Testis (tissue), 3 donors: ENCODE results near the gene BSN. TPM values are rescaled to one million over a fixed set of nuclear protein-coding genes. Genes with fewer than 3 reads are reported as not detected.
"Not testable (repeated sequence)": the region's sequence is repeated elsewhere in the genome, so short reads cannot be mapped to it uniquely, and the experiment has no call there.

Experiments used
- DNase-seq: peaks from one replicate; pipeline ENCODE4 v3.0.0-alpha.2; 2019
- H3K27ac ChIP-seq, 2 donors: fragments of 200-600 bp; sonication (generic); one replicate each; pipeline ENCODE4 v1.5.1; 2019
- H3K27me3 ChIP-seq: fragments of 200-600 bp; sonication (generic); one replicate; pipeline ENCODE4 v1.5.1; 2019
- H3K36me3 ChIP-seq: fragments of 200-600 bp; sonication (generic); one replicate; pipeline ENCODE4 v1.5.1; 2017; ENCODE audit warnings: low read depth; ENCODE audit errors: missing control alignments
- H3K4me1 ChIP-seq: fragments of 200-600 bp; sonication (generic); one replicate; pipeline ENCODE4 v1.5.1; 2019
- H3K4me3 ChIP-seq, 2 donors: fragments of 200-600 bp; sonication (generic); one replicate each; pipeline ENCODE4 v1.5.1; 2017 to 2019
- H3K9me3 ChIP-seq: fragments of 200-600 bp; sonication (generic); one replicate; pipeline ENCODE4 v1.5.1; 2017
- POLR2A ChIP-seq: fragments of 450-650 bp; IDR thresholded peaks from one replicate; pipeline ENCODE4 v1.6.1; 2017; ENCODE audit warnings: antibody characterized with exemption, mild to moderate bottlenecking, moderate library complexity
- WGBS, 2 donors: methylation state at CpG; one replicate each; pipeline ENCODE4 v1.1.5; 2018; 5-methylcytosine and 5-hydroxymethylcytosine counted together
- intact Hi-C: fragments of 100-400 bp; cut with DNase I; formaldehyde crosslinking; loops from one replicate; pipeline ENCODE4 v1.15.1; 2023; ENCODE audit warnings: low total_unique reads
- polyA plus RNA-seq: library from polyadenylated mRNA; stranded (reverse); fragments of 350-450 nt; fragmentation: Illumina TruSeq; extraction: RNeasy Lipid Tissue Mini Kit (QIAGEN cat#74804); gene quantifications from one replicate; pipeline ENCODE4 v1.2.3, GENCODE V29; 2014; ENCODE audit warnings: low read depth, low replicate concordance; ENCODE audit not compliant: insufficient read depth
- total RNA-seq, 2 donors: library from RNA; depleted of rRNA; stranded (reverse); fragments of >200 nt; gene quantifications; one replicate each; pipeline ENCODE4 v1.2.3, GENCODE V29; 2016
- TF ChIP-seq, protein P1 (sequence below), 3 experiments: fragments of 450-650 bp in 2 of 3; fragments of 200-600 bp in 1 of 3; sonication (generic) in 1 of 3; IDR thresholded peaks; one replicate each; pipeline ENCODE4 v1.5.1; 2016 to 2019; ENCODE audit warnings: antibody characterized with exemption in 3 of 3, mild to moderate bottlenecking in 2 of 3, moderate library complexity in 1 of 3

The BSN gene
- total and polyA plus RNA-seq, 3 donors from 2014 or later, result 9.9 to 25.3 (median 18.9) TPM

DNA sequence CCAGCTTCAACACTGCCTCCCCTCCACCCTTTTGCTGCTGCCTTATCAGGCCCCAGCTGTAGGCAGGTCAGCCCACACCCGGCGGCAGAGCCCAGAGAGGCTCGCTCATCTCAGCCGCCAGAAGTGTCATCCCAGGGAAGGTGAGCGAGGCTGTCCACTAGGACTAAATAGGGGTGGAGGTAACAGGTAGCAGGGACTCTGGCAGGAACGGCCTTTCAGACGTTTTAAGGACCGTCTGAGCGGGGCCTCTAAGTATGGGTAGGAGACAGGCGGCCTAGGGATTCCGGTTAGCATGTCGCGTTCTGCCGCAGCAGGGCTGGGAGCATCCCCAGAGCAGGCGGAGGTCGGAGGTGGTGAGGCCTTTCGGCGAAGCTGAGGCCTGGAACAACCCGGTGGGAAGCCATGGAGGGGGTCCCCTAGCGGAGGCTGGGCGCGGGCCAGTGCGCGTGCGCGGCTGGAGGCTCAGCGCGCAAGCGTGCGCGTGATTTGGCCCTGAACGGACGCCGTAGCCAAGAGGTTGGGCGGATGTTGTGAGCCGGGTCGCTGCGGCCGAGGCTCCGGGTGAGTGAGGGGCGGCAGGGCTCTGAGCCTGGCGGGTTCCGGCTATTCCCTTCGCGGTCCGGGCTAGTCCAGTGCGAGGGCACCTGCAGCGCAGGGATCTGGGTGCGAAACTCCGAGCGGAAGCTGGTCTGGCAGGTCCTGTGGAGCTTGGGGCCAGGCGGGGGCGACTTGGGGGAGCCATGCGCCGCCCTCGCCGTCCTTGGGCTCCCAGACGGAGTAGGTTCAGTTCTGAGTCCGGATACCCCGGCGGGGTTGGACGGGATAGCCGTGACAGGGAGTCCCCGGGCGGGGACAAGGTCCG, 135.0 kb downstream of the BSN start, which contains the start of the genes MST1 and RNF123:
MST1 (minus strand) TSS at position 429 of the 862 bp plus-strand sequence. CDS start 783 bp downstream, outside the sequence.
RNF123 (plus strand) TSS at position 512 of the 862 bp plus-strand sequence. CDS start 1,609 bp downstream, outside the sequence.
- no peak for TF ChIP-seq POLR2A
- TF ChIP-seq, protein P1, sequence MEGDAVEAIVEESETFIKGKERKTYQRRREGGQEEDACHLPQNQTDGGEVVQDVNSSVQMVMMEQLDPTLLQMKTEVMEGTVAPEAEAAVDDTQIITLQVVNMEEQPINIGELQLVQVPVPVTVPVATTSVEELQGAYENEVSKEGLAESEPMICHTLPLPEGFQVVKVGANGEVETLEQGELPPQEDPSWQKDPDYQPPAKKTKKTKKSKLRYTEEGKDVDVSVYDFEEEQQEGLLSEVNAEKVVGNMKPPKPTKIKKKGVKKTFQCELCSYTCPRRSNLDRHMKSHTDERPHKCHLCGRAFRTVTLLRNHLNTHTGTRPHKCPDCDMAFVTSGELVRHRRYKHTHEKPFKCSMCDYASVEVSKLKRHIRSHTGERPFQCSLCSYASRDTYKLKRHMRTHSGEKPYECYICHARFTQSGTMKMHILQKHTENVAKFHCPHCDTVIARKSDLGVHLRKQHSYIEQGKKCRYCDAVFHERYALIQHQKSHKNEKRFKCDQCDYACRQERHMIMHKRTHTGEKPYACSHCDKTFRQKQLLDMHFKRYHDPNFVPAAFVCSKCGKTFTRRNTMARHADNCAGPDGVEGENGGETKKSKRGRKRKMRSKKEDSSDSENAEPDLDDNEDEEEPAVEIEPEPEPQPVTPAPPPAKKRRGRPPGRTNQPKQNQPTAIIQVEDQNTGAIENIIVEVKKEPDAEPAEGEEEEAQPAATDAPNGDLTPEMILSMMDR (IDR thresholded peaks at IDR 0.05), result peak in 2 of 3 experiments; percentile 18 to 43
- H3K27ac ChIP-seq, result peak within 1 kb of the TSS; percentile 77 to 82
- no peaks in the 10 kb centered on the region for H3K36me3 ChIP-seq
- DNase-seq, result peak; percentile 87
- intact Hi-C loops, result no loop called here
- H3K9me3 ChIP-seq, result no peaks in the 10 kb centered on the region
- H3K27me3 ChIP-seq, result no peaks in the 10 kb centered on the region
- WGBS, 2 donors, result 1 to 3% methylated on average over 31 to 38 of the region's 66 CpGs
- peaks cover 11% of the 10 kb centered on the region for H3K4me1 ChIP-seq
- H3K4me3 ChIP-seq, result peak within 1 kb of the TSS; percentile 89 to 98

DNA sequence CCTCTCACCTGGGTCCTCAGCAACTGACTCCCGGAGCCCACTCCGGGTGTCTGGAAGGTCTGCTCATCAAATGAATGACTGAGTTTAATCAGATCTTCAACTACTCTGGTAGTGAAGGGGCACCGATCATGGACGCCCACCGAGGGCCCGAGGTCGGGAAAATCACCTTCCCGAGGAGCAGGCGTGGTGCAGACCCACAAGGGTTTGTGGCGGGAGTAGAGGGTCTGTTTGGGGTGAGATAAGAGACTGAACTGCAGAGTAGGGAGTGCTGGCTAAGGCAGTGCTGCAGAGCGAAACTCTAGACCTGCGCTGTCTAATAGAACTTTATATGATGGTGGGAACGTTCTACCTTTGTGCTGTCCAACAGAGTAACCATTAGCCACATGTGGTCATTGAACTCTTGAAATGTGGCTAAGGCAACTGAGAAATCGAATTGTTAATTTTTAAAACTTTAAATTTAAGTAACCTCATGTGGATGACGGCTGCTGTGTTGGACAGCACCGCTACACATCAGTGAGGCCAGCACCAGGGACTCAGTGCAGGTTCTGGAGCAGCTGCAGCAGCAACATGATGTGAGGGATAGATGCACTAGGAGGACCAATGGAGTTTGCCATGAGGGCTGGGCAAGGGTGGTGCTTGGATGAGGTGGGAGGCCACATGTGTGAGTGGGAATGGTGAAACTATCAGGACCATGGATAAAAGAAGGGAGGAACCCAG, 135.8 kb downstream of the BSN start:
- H3K27me3 ChIP-seq, DNase-seq, H3K36me3 ChIP-seq, H3K9me3 ChIP-seq, intact Hi-C loops: not testable (repeated sequence)
- Histone ChIP-seq H3K4me3 (peak overlapping the region; percentile 89 to 98), H3K27ac (peak overlapping the region; percentile 64 to 77), H3K4me1 (peaks cover 11% of the 10 kb centered on the region)
- 3 to 6% methylated on average over 16 of the region's 16 CpGs for WGBS, 2 donors

DNA sequence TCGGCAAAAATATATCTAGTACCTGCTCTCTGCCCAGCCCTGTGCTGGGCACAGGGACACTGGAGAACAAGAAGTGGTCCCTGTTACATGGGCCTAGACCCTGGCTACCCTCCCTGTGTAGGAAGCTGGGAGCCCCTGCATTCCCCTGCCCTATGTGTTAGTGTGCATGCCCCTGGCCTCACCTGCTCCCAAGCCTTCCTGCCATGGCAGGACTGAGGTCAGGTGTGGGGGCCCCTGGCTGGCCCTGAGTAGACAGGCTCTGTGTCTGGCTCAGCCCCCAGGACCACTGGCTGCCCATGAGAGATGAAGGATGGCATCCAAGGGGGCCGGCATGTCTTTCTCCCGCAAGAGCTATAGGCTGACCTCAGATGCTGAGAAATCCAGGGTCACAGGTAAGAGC, 136.6 kb downstream of the BSN start:
- peaks cover 11% of the 10 kb centered on the region for H3K4me1 ChIP-seq
- intact Hi-C loops, H3K36me3 ChIP-seq, H3K27ac ChIP-seq, H3K27me3 ChIP-seq, H3K4me3 ChIP-seq, DNase-seq, H3K9me3 ChIP-seq: not testable (repeated sequence)
- WGBS, 2 donors, result 79 to 95% methylated on average over 3 of the region's 3 CpGs

DNA sequence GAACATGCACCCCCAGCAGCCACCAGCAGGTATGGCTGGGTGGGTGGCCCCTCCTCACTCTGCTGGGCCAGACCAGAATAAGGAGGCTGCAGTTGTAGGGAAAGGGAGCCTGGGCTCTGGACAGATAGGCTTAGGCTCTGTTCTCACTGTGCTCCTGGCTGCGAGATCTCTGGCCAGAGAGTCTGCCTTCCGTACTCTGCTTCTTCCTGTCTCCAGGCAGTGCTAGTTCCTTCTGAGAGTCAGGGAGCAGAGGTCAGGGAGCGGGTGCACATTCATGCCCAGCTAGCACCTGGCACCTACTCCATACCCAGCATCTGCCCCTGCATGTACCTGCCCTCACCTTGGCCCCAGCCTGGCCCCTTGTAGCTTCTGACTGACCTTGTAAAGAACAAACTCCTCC, 137.2 kb downstream of the BSN start:
- H3K27me3 ChIP-seq, DNase-seq, H3K9me3 ChIP-seq, intact Hi-C loops, H3K27ac ChIP-seq, H3K4me3 ChIP-seq, H3K36me3 ChIP-seq: not testable (repeated sequence)
- 63 to 79% methylated on average over 3 of the region's 3 CpGs for WGBS, 2 donors
- peaks cover 11% of the 10 kb centered on the region for H3K4me1 ChIP-seq

DNA sequence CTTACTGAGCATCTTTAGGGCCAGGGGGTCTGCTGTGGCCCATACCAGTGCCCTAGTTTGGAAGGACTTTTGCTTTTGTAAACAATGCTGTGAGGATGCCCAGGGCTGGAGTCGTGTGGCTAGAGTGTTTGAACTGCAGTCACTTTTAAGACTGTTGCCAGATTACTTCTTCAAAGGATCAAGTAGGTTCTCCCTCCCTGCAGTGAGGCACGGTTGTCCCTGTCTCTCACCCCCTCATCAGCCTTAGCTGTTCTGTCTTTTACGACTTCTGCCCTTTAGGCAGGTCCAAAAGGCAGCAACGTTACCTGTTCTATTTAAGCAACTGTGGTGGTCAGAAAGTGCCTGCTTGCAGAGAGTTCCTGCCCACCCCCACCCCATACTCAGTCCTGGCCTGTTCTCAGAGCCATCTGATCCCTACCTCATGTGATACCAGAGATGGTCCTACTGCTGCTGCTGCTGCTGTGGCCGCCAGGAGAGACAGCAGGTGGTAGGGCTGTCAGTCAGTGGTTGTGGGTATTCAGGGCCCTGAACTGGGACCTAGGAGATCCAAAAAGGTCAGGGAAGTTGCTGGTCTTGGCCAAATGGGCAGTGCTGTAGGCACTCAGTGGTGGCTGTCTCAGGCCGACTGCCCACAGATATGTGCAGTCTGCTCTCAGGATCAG, 140.3 kb downstream of the BSN start:
- H3K27ac ChIP-seq, H3K36me3 ChIP-seq, H3K4me3 ChIP-seq, H3K9me3 ChIP-seq, H3K27me3 ChIP-seq, H3K4me1 ChIP-seq, DNase-seq, intact Hi-C loops: not testable (repeated sequence)
- 61 to 72% methylated on average over 5 to 6 of the region's 6 CpGs for WGBS, 2 donors

DNA sequence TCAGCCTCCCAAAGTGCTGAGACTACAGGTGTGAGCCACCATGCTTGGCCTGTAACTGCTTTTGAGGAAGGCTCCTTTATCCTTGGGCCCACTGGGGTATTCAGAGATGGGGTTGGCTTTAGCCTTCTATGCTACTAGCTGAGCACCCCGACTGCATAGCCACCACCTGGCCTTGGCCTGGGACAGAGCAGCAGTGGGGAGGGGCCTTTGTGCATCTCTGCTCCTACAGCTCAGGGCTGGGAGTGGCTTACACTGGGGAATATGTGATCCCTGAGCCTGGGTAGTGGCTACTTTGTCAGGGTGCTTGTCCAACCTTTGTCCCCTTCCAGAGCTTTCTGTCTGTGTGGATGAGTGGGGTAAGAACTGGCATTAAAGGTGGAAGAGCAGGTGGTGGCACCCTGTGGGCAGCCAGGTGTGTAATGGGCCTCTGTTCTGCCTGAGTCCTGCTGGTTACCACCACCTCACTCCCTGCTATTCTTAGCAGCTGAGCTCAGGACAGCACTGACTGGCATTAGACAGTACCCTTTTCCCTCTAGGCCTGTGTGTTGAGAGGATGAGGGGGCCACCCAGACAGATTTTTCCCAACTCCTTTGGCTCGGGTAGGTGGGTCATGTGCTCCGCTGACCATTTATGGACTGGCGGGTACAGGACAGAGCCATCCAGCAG, 141.2 kb downstream of the BSN start:
- H3K4me1 ChIP-seq, DNase-seq, H3K27ac ChIP-seq, H3K9me3 ChIP-seq, H3K27me3 ChIP-seq, H3K36me3 ChIP-seq, H3K4me3 ChIP-seq, intact Hi-C loops: not testable (repeated sequence)
- 83% methylated on average over 2 to 4 of the region's 4 CpGs for WGBS, 2 donors
